ENCODE data around the gene ACO1. TPM values are rescaled to one million over a fixed set of nuclear protein-coding genes. Genes with fewer than 3 reads are reported as not detected.

Gene ACO1
- total and polyA plus RNA-seq, 2 donors (not counting 3 experiments of a cell fraction or from before 2014, with no cell fraction given) = 51.6 to 54.1 TPM

- H3K4me1 ChIP-seq (ENCODE audit: control insufficient read depth, extremely low read depth, insufficient read depth, low read length) = no peaks in the 10 kb centered on the region
- no TSS peak for BruUV-seq (replicated peaks)
- H3K79me2 ChIP-seq (ENCODE audit: control insufficient read depth, insufficient read depth, low read length) = no peaks in the 10 kb centered on the region
- no peaks in the 10 kb centered on the region for H4K20me1 ChIP-seq (replicated peaks; ENCODE audit: control insufficient read depth, extremely low read depth, insufficient read depth, low read length)
- intact Hi-C loops (cut with micrococcal nuclease) = no loop called here
- no peaks in the 10 kb centered on the region for H3K27me3 ChIP-seq (ENCODE audit: control insufficient read depth in 2 of 2, insufficient read depth in 2 of 2, low read length in 2 of 2)
- peaks cover 0 to 9% of the 10 kb centered on the region in 2 experiments for H3K36me3 ChIP-seq (ENCODE audit: control insufficient read depth in 2 of 2, extremely low read depth in 1 of 2, insufficient read depth in 2 of 2, low read length in 2 of 2)
- ChIA-PET POLR2A (no interaction called here), CTCF (interaction anchor here (3.5 kb wide), 1 partner anchor 78 kb away, joined by 26 read pairs; no protein-coding TSS in a partner anchor)
- H2AFZ ChIP-seq (ENCODE audit: low read depth, low read length) = no peak overlapping the region
- dilution Hi-C loops (cut with MboI; ENCODE audit: extremely low pct_ligation_motif_present, low sequenced_read_pairs) = no loop called here
- no peak overlapping the region for H3K4me2 ChIP-seq (ENCODE audit: insufficient read depth, low read length)
- TF ChIP-seq POLR2AphosphoS5 (IDR thresholded peaks at IDR 0.05; ENCODE audit: insufficient read depth, low read depth, low read length) = no peak
- no peak for TF ChIP-seq POLR2A (IDR thresholded peaks at IDR 0.05; ENCODE audit: low read depth, low read length)
- no peak for TF ChIP-seq EZH2 (IDR thresholded peaks at IDR 0.05; ENCODE audit: borderline replicate concordance, low read depth, low read length, severe bottlenecking)
- TF ChIP-seq MAX (IDR thresholded peaks at IDR 0.05; ENCODE audit: insufficient read depth, insufficient read length) = no peak
- TF ChIP-seq MYC (IDR thresholded peaks at IDR 0.05; ENCODE audit: low read depth, low read length) = no peak
- no peak for TF ChIP-seq FOS (IDR thresholded peaks at IDR 0.05; ENCODE audit: borderline replicate concordance, insufficient read depth, low read length)
- no peak for TF ChIP-seq CTCF (IDR thresholded peaks at IDR 0.05; ENCODE audit: extremely low read depth in 1 of 2, insufficient read depth in 1 of 2, low read depth in 1 of 2, low read length in 2 of 2)
- TF ChIP-seq JUN (IDR thresholded peaks at IDR 0.05; ENCODE audit: borderline replicate concordance, insufficient read depth, insufficient read length, low read depth) = no peak
- no peak for TF ChIP-seq GATA2 (IDR thresholded peaks at IDR 0.05; ENCODE audit: insufficient read depth, insufficient read length, low read depth, low read length)
- peak; percentile 29 for DNase-seq (ENCODE audit: low read depth, low spot score)
- H3K4me3 ChIP-seq (replicated peaks in 1 of 3; ENCODE audit: insufficient read depth in 1 of 3, low read depth in 1 of 3, low read length in 3 of 3) = no peak overlapping the region
- FAIRE-seq = no peak
- no peak overlapping the region for H3K27ac ChIP-seq (ENCODE audit: insufficient read depth, low read depth, low read length)
- no peaks in the 10 kb centered on the region for H3K9me3 ChIP-seq (replicated peaks; ENCODE audit: control insufficient read depth, insufficient read depth, low read length)
- H3K9me1 ChIP-seq (replicated peaks; ENCODE audit: control insufficient read depth, extremely low read depth, insufficient read depth, low read length) = no peaks in the 10 kb centered on the region
- H3K9ac ChIP-seq (replicated peaks; ENCODE audit: extremely low read depth, insufficient read depth, low read length) = no peak overlapping the region
Measured at GRCh38 chr9:32456564-32456963, 72.1 kb downstream of the ACO1 start.

Measured in endothelial cell of umbilical vein (primary cell).